Raji (cell line): Measurements from ENCODE around the gene MRPL21.

ENCODE experiments used
- POLR2A ChIP-seq: IDR thresholded peaks from 2 replicates; pipeline ENCODE4 v1.6.1; 2011; ENCODE audit warnings: low read depth, low read length, control low read depth; ENCODE audit not compliant: insufficient read depth

MRPL21 gene

DNA sequence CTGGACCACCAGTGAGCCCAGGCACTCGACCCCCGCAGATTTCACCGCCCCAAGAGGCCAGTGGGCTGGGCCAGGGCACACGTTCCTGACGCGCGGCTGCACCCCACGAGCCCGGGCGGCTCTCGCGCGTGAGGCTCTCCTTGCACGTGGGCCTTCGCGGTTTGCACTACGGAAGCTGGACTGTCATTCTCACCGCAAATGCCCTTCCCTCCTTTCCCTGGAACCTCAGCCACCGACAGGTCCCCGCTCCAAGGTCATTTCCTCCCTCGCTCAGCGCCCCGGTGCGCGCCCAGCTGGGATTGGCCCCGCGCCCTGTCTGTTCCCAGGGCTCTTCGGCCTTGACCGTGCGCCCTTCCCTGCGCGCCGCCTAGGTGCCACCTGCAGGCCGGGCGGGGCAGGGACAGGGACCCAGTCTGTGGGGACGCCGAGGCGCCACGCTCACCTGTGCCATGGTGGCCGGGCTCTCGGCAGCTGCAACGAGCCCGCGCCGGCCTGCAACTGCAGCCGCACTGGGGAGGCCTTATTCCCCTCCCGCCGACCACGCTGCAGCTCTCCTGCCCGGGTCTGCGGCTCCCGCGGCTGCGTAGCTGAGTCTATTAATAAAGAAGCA lies 59.8 kb downstream of the MRPL21 start:
- no peak for TF ChIP-seq POLR2A

- no peak for TF ChIP-seq POLR2A
These were observed 60.5 kb downstream of the MRPL21 start for GRCh38 chr11:68843052-68843561.

DNA sequence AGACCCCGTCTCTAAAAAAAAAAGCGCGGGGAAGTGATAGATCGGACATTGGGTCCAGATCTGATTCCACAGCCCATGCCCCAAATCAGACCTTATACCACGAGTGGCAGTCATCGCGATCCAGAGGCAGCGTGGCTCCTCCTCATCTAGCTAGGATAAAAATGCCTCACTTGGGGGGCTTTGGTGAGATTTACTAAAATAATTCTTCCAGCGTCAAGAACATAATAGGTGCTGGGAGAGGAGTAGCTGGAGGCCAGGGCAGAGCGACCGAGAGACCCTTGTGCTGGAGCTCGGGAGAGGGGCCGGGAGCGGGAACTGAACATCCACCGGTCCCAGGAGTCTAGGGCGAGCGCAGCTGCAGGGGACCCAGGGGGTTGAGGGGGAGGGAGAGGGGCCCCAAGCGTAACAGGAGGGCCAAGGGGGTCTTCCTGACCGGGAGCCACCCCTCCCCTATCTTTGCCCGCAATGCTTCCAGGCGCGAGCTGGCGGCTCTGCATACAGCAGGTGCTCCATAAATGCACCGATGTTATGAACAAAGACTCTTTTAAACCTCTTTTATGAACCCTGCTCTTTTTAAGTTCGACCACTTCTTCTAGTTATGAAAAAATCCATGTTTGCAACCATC lies 61.1 kb downstream of the MRPL21 start:
- no peak for TF ChIP-seq POLR2A

DNA sequence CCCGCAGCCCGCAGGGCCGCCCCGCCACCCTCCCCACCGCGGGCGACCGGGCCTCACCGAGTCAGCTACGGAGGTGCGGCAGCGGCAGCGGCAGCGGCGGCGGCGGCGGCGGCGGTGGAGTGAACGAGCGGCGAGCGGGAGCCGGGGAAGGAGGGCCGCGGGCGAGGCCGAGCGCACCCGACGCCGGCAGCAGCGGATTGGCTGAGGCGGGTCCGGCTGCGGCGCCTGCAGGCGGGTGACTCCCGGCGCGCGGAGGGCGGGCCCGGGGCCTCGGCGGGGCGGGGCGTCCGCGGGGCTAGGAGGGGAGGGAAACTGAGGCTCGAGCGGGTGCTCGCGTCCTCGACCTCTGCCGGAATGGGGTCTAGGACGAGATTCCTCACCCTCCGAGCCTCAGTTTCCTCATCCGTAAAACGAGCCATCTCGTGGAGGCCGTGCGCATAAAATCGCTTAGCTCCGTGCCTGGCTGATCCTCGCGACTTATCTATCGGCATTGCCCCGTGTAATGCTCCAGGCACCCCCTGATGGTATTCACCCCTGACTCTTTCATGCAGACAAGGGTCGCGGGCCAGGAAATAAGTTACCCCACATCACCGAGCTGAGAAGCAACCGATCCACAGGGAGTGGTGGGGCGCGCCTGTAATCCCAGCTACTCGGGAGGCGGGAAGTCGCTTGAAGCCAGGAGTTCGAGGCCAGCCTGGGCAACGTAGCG lies 61.8 kb downstream of the MRPL21 start, which contains the start of gene CPT1A:
CPT1A (minus strand) TSS at position 199 of the 709 bp plus-strand sequence. CDS start 26,442 bp downstream, outside the sequence.
- TF ChIP-seq POLR2A: no peak
